GM18502 (cell line): Measurements from ENCODE around the gene TCERG1L.
"Not testable (repeated sequence)": the region's sequence is repeated elsewhere in the genome, so short reads cannot be mapped to it uniquely, and the experiment has no call there.

Source experiments
- ATAC-seq: cut with Tn5 transposase; IDR thresholded peaks from one replicate; pipeline ENCODE4 v1.9.1; 2021; ENCODE audit warnings: mild to moderate bottlenecking; ENCODE audit not compliant: unreplicated experiment, poor library complexity

TCERG1L gene

GRCh38 chr10:131155218-131155875, 156.2 kb downstream of the TCERG1L start:
- ATAC-seq: no peak

- no peak for ATAC-seq
Measured at GRCh38 chr10:131154306-131155025, 157.1 kb downstream of the TCERG1L start.

- ATAC-seq: not testable (repeated sequence)
Measured at GRCh38 chr10:131152456-131152855, 159.1 kb downstream of the TCERG1L start.

- ATAC-seq: no peak
Measured at GRCh38 chr10:131150126-131150525, 161.4 kb downstream of the TCERG1L start.

GRCh38 chr10:131149586-131149985, 161.9 kb downstream of the TCERG1L start:
- ATAC-seq: no peak

GRCh38 chr10:131149111-131149510, 162.4 kb downstream of the TCERG1L start:
- ATAC-seq: no peak

- no peak for ATAC-seq
Measured at GRCh38 chr10:131148270-131148669, 163.3 kb downstream of the TCERG1L start.

GRCh38 chr10:131147301-131147975, 164.1 kb downstream of the TCERG1L start:
- ATAC-seq: no peak

GRCh38 chr10:131146790-131147189, 164.7 kb downstream of the TCERG1L start:
- no peak for ATAC-seq

- no peak for ATAC-seq
Measured at GRCh38 chr10:131145756-131146155, 165.8 kb downstream of the TCERG1L start.

GRCh38 chr10:131144711-131145375, 166.7 kb downstream of the TCERG1L start:
- ATAC-seq: no peak

- ATAC-seq: no peak
Measured at GRCh38 chr10:131144196-131144595, 167.3 kb downstream of the TCERG1L start.

GRCh38 chr10:131143425-131144165, 167.9 kb downstream of the TCERG1L start:
- ATAC-seq: no peak

- ATAC-seq: no peak
Measured at GRCh38 chr10:131142517-131143380, 168.8 kb downstream of the TCERG1L start.

- no peak for ATAC-seq
Measured at GRCh38 chr10:131141645-131142516, 169.6 kb downstream of the TCERG1L start.

- no peak for ATAC-seq
Measured at GRCh38 chr10:131141207-131141606, 170.3 kb downstream of the TCERG1L start.

- ATAC-seq: no peak
Measured at GRCh38 chr10:131140606-131141005, 170.9 kb downstream of the TCERG1L start.

- ATAC-seq: no peak
Measured at GRCh38 chr10:131137223-131137622, 174.3 kb downstream of the TCERG1L start.
